PC-9 (cell line): ENCODE results near the gene SEMA3C.

Experiments used
- CTCF ChIP-seq: fragments of 200-600 bp; sonication (generic); conservative IDR thresholded peaks from 2 replicates; pipeline ENCODE4 v1.6.1; 2017; ENCODE audit warnings: mixed run types, antibody characterized with exemption, mild to moderate bottlenecking, moderate library complexity
- EZH2 ChIP-seq: fragments of 200-600 bp; sonication (generic); IDR thresholded peaks from 2 replicates; pipeline ENCODE4 v1.8.0; 2017; ENCODE audit warnings: antibody characterized with exemption, low read depth

GRCh38 chr7:80763289-80763688, 155.6 kb downstream of the SEMA3C start:
- TF ChIP-seq CTCF = no peak
- TF ChIP-seq EZH2 = no peak
